Fibroblast of lung (primary cell): ENCODE measurements around the gene C10orf90. TPM values are rescaled to one million over a fixed set of nuclear protein-coding genes. Genes with fewer than 3 reads are reported as not detected.

ENCODE experiments used
- DNase-seq, 2 donors: peaks; one replicate each; pipeline versions ENCODE4 v3.0.0 to v3.0.0-alpha.2; 2010; ENCODE audit warnings: low read depth in 2 of 2
- H2AFZ ChIP-seq: 2 replicates; pipeline ENCODE4 v1.5.1; 2012; ENCODE audit warnings: low read length, control low read depth, inconsistent platforms
- H3K27ac ChIP-seq: 2 replicates; pipeline ENCODE4 v1.5.1; 2011; ENCODE audit warnings: low read length, control low read depth; ENCODE audit not compliant: insufficient read depth
- H3K27me3 ChIP-seq: 2 replicates; pipeline ENCODE4 v1.5.1; 2011; ENCODE audit warnings: mild to moderate bottlenecking, low read length; ENCODE audit not compliant: control insufficient read depth, insufficient read depth
- H3K36me3 ChIP-seq: 2 replicates; pipeline ENCODE4 v1.5.1; 2011; ENCODE audit warnings: low read length; ENCODE audit not compliant: control insufficient read depth, insufficient read depth
- H3K4me1 ChIP-seq: 2 replicates; pipeline ENCODE4 v1.5.1; 2011; ENCODE audit warnings: low read length; ENCODE audit not compliant: control insufficient read depth, insufficient read depth; ENCODE audit errors: extremely low read depth
- H3K4me2 ChIP-seq: 2 replicates; pipeline ENCODE4 v1.5.1; 2011; ENCODE audit warnings: low read length, control low read depth; ENCODE audit not compliant: insufficient read depth; ENCODE audit errors: extremely low read depth
- H3K4me3 ChIP-seq, 4 experiments: fragments of 200-600 bp in 1 of 4; sonication (generic) in 1 of 4; replicated peaks in 1 of 4; 2 replicates each; pipeline ENCODE4 v1.5.1; 2011 to 2016; ENCODE audit warnings: low read length in 4 of 4, low read depth in 3 of 4, mild to moderate bottlenecking in 3 of 4, control low read depth in 2 of 4, inconsistent platforms in 1 of 4, mixed read lengths in 1 of 4; ENCODE audit not compliant: insufficient read depth in 1 of 4; ENCODE audit errors: control extremely low read depth in 1 of 4
- H3K79me2 ChIP-seq: 2 replicates; pipeline ENCODE4 v1.5.1; 2012; ENCODE audit warnings: mild to moderate bottlenecking, low read length, inconsistent platforms; ENCODE audit not compliant: control insufficient read depth, insufficient read depth
- H3K9ac ChIP-seq: 2 replicates; pipeline ENCODE4 v1.5.1; 2011; ENCODE audit warnings: mild to moderate bottlenecking, low read length, control low read depth; ENCODE audit not compliant: insufficient read depth
- H3K9me3 ChIP-seq: 2 replicates; pipeline ENCODE4 v1.5.1; 2012; ENCODE audit warnings: low read depth, low read length; ENCODE audit not compliant: control insufficient read depth, insufficient read depth
- H4K20me1 ChIP-seq: 2 replicates; pipeline ENCODE4 v1.5.1; 2011; ENCODE audit warnings: low read length; ENCODE audit not compliant: control insufficient read depth, insufficient read depth; ENCODE audit errors: extremely low read depth
- CTCF ChIP-seq, 2 donors: IDR thresholded peaks in 1 of 2; conservative IDR thresholded peaks in 1 of 2; 1 replicate in 1 of 2; 2 replicates in 1 of 2; pipeline ENCODE4 v1.5.1; 2011 to 2012; ENCODE audit warnings: low read length in 2 of 2, control low read depth in 1 of 2, inconsistent platforms in 1 of 2, low read depth in 1 of 2, mild to moderate bottlenecking in 1 of 2
- EZH2 ChIP-seq: IDR thresholded peaks from 2 replicates; pipeline ENCODE4 v1.5.1; 2012; ENCODE audit warnings: low read length, control low read depth, mild to moderate bottlenecking; ENCODE audit errors: missing control alignments
- polyA plus RNA-seq, 2 donors: library from polyadenylated mRNA; depleted of rRNA in 1 of 2; stranded (reverse) in 1 of 2; unstranded in 1 of 2; fragments of >200 nt; gene quantifications; 2 replicates each; pipeline ENCODE4 v1.2.1, GENCODE V29; 2011 to 2012; ENCODE audit warnings: missing spikeins in 1 of 2
- total RNA-seq: library from RNA; depleted of rRNA; stranded (reverse); fragments of >200 nt; gene quantifications from 2 replicates; pipeline ENCODE4 v1.2.1, GENCODE V29; 2014

C10orf90 gene
- total and polyA plus RNA-seq, 2 donors (not counting 1 experiment from before 2014, with no cell fraction given), result 0.17 to 0.65 TPM

- Histone ChIP-seq H3K9ac (no peak overlapping the region), H3K9me3 (no peaks in the 10 kb centered on the region), H2AFZ (no peak overlapping the region), H3K27me3 (no peaks in the 10 kb centered on the region), H3K4me3 (no peak overlapping the region), H3K79me2 (no peaks in the 10 kb centered on the region), H3K27ac (no peak overlapping the region), H3K4me2 (no peak overlapping the region), H4K20me1 (no peaks in the 10 kb centered on the region), H3K4me1 (no peaks in the 10 kb centered on the region), H3K36me3 (no peaks in the 10 kb centered on the region)
- no peak for DNase-seq
- TF ChIP-seq EZH2, result no peak
These were observed 31.0 kb upstream of the C10orf90 start for GRCh38 chr10:126701526-126701925.

DNA sequence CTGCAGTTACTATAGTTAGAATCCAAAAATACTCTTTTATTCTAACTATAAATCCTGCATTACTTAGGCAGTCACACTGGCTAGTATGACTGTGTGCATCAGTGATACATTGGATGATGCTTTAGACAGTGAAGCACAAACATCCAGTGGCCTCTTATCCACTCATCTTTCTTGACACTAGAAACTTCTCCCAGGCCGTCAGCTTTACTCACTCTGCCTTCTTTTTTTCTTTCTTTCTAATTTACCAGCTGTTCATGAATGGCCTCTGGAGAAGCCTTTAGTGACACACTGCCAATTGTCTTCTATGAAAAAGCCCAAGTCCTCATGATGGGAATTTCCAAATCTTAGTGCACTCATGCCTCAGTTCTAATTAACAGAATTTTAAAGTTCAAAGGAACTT, 26.2 kb upstream of the C10orf90 start:
- H3K27me3 ChIP-seq, result no peaks in the 10 kb centered on the region
- no peak overlapping the region for H3K4me2 ChIP-seq
- TF ChIP-seq CTCF (conservative IDR thresholded peaks at IDR 0.05 in 1 of 2, IDR thresholded peaks at IDR 0.05 in 1 of 2; ENCODE audit: low read depth in 1 of 2, low read length in 2 of 2), result no peak
- no peak for TF ChIP-seq EZH2
- H4K20me1 ChIP-seq, result no peaks in the 10 kb centered on the region
- no peaks in the 10 kb centered on the region for H3K9me3 ChIP-seq
- no peaks in the 10 kb centered on the region for H3K4me1 ChIP-seq
- H3K9ac ChIP-seq, result no peak overlapping the region
- no peaks in the 10 kb centered on the region for H3K79me2 ChIP-seq
- DNase-seq, result no peak
- H2AFZ ChIP-seq, result no peak overlapping the region
- H3K4me3 ChIP-seq, result no peak overlapping the region
- no peak overlapping the region for H3K27ac ChIP-seq
- H3K36me3 ChIP-seq, result no peaks in the 10 kb centered on the region

DNA sequence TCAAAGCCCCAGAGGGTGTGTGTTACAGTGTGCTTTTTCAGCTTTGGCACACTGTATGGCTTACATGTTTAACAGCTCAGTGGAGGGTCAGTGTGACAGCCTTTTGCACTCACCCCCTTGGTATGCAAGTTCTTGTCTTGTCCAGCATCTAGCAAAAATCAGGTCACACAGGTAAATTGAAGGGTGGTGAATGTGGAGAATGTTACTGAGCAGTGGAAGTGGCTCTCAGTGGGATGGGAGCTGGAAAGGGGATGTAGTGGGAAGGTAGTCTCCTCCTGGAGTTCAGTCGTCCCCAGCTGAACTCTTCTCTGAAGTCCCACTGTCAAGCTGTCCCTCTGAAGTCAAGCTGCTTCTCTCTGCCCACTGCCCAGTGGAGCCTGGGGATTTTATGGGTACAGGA, 21.0 kb upstream of the C10orf90 start:
- Histone ChIP-seq H3K4me1 (no peaks in the 10 kb centered on the region), H3K27ac (no peak overlapping the region), H2AFZ (no peak overlapping the region), H3K27me3 (no peaks in the 10 kb centered on the region), H3K9me3 (no peaks in the 10 kb centered on the region), H3K79me2 (no peaks in the 10 kb centered on the region), H4K20me1 (no peaks in the 10 kb centered on the region), H3K4me2 (no peak overlapping the region), H3K36me3 (no peaks in the 10 kb centered on the region), H3K9ac (no peak overlapping the region), H3K4me3 (no peak overlapping the region)
- DNase-seq, result no peak
- TF ChIP-seq EZH2 (no peak), CTCF (conservative IDR thresholded peaks at IDR 0.05 in 1 of 2, IDR thresholded peaks at IDR 0.05 in 1 of 2; ENCODE audit: low read depth in 1 of 2, low read length in 2 of 2) (no peak)
